Kidney (tissue), 14 donors: ENCODE results near the gene DLG2. TPM values are rescaled to one million over a fixed set of nuclear protein-coding genes. Genes with fewer than 3 reads are reported as not detected.
"Not testable (repeated sequence)": the region's sequence is repeated elsewhere in the genome, so short reads cannot be mapped to it uniquely, and the experiment has no call there.

Experiments
- DNase-seq, 5 donors: peaks; one replicate each; pipeline ENCODE4 v3.0.0-alpha.2; 2013 to 2020
- FAIRE-seq: peaks from 2 replicates; lab custom pipeline; 2012; peaks lifted over from hg19 to GRCh38; lab: Jason Lieb, UNC
- H3K27ac ChIP-seq, 2 donors: one replicate each; pipeline ENCODE4 v1.7.0; 2013; ENCODE audit warnings: low read depth in 2 of 2, low read length in 2 of 2, inconsistent platforms in 1 of 2
- H3K27me3 ChIP-seq: one replicate; pipeline ENCODE4 v1.7.1; 2013; ENCODE audit warnings: low read length, inconsistent platforms; ENCODE audit not compliant: control insufficient read depth, insufficient read depth
- H3K36me3 ChIP-seq, 3 donors: one replicate each; pipeline versions ENCODE4 v1.7.0 to v1.7.1; 2013; ENCODE audit warnings: low read length in 3 of 3, control low read depth in 1 of 3, inconsistent platforms in 1 of 3; ENCODE audit not compliant: insufficient read depth in 3 of 3, control insufficient read depth in 2 of 3
- H3K4me1 ChIP-seq, 3 donors: one replicate each; pipeline versions ENCODE4 v1.7.0 to v1.7.1; 2013; ENCODE audit warnings: low read length in 3 of 3, inconsistent platforms in 1 of 3, low read depth in 1 of 3; ENCODE audit not compliant: control insufficient read depth in 2 of 3, insufficient read depth in 2 of 3
- H3K4me3 ChIP-seq, 3 donors: one replicate each; pipeline versions ENCODE4 v1.7.0 to v1.8.1; 2013; ENCODE audit warnings: low read length in 3 of 3, control low read depth in 1 of 3, inconsistent platforms in 1 of 3
- H3K9ac ChIP-seq, 3 donors: one replicate each; pipeline versions ENCODE4 v1.7.0 to v1.7.1; 2013; ENCODE audit warnings: low read length in 3 of 3, control low read depth in 1 of 3, inconsistent platforms in 1 of 3
- H3K9me3 ChIP-seq, 3 donors: one replicate each; pipeline versions ENCODE4 v1.7.0 to v1.7.1; 2013; ENCODE audit warnings: low read length in 3 of 3, control low read depth in 1 of 3, inconsistent platforms in 1 of 3; ENCODE audit not compliant: control insufficient read depth in 2 of 3, insufficient read depth in 1 of 3
- CTCF ChIP-seq: IDR thresholded peaks from 3 replicates; pipeline ENCODE4 v1.5.1; 2012; ENCODE audit warnings: mild to moderate bottlenecking, moderate library complexity, borderline replicate concordance; ENCODE audit not compliant: insufficient read depth; ENCODE audit errors: extremely low read depth
- intact Hi-C: fragments of 100-400 bp; cut with DNase I; formaldehyde crosslinking; loops from one replicate; pipeline ENCODE4 v1.11.1; 2022
- polyA plus RNA-seq: library from polyadenylated mRNA; stranded (reverse); fragments of 350-450 nt; fragmentation: Illumina TruSeq; extraction: RNeasy Lipid Tissue Mini Kit (QIAGEN cat#74804); gene quantifications from one replicate; pipeline ENCODE4 v1.2.3, GENCODE V29; 2014; ENCODE audit warnings: low read depth, low replicate concordance; ENCODE audit not compliant: insufficient read depth
- total RNA-seq: library from RNA; stranded (reverse); fragmentation: NEBNext Ultra II Directional; extraction: Animal tissue kit (Norgen Biotek cat#: 25700); gene quantifications from one replicate; pipeline ENCODE4 v1.2.1, GENCODE V29; 2021
- donor health status: control.
- donor health status: control.
- donor health status: control.
- donor health status: control.
- donor health status: control.
- donor health status: DM: yes; HTN: yes; CAD: no.
- donor health status: Normal renal cell carcinoma (clear cell type).

Gene DLG2
- total and polyA plus RNA-seq, 2 donors from 2014 or later: 2.9 to 7.2 TPM

GRCh38 chr11:83601201-83601913 is 2025.8 kb downstream of the DLG2 start:
- FAIRE-seq (no peak), DNase-seq (no peak)
- Histone ChIP-seq H3K4me3 (no peak overlapping the region), H3K27ac (no peak overlapping the region), H3K9ac (no peak overlapping the region), H3K4me1 (no peaks in the 10 kb centered on the region), H3K27me3 (no peaks in the 10 kb centered on the region), H3K9me3 (no peaks in the 10 kb centered on the region), H3K36me3 (no peaks in the 10 kb centered on the region)
- TF ChIP-seq CTCF: no peak
- intact Hi-C loops: no loop called here

- DNase-seq (no peak), FAIRE-seq (no peak)
- no peaks in the 10 kb centered on the region for H3K27me3 ChIP-seq
- intact Hi-C loops: no loop called here
- no peak overlapping the region for H3K4me3 ChIP-seq
- no peaks in the 10 kb centered on the region for H3K4me1 ChIP-seq
- no peak for TF ChIP-seq CTCF
- H3K9me3 ChIP-seq: no peaks in the 10 kb centered on the region
- H3K27ac ChIP-seq: no peak overlapping the region
- H3K9ac ChIP-seq: no peak overlapping the region
- no peaks in the 10 kb centered on the region for H3K36me3 ChIP-seq
Observed at GRCh38 chr11:83600661-83601060, 2026.5 kb downstream of the DLG2 start.

GRCh38 chr11:83599066-83599465 is 2028.1 kb downstream of the DLG2 start:
- H3K4me1 ChIP-seq: no peaks in the 10 kb centered on the region
- H3K27ac ChIP-seq: no peak overlapping the region
- H3K9ac ChIP-seq: no peak overlapping the region
- DNase-seq (peak in 1 of 5 donors; percentile 13), FAIRE-seq (no peak)
- no peaks in the 10 kb centered on the region for H3K36me3 ChIP-seq
- no peaks in the 10 kb centered on the region for H3K27me3 ChIP-seq
- TF ChIP-seq CTCF: no peak
- no peak overlapping the region for H3K4me3 ChIP-seq
- no peaks in the 10 kb centered on the region for H3K9me3 ChIP-seq
- intact Hi-C loops: no loop called here

GRCh38 chr11:83587797-83588196 is 2039.3 kb downstream of the DLG2 start:
- DNase-seq, intact Hi-C loops, H3K36me3 ChIP-seq, H3K9ac ChIP-seq, H3K27me3 ChIP-seq, FAIRE-seq, H3K4me3 ChIP-seq, H3K27ac ChIP-seq, H3K4me1 ChIP-seq, H3K9me3 ChIP-seq: not testable (repeated sequence)
